ENCODE data around the gene ANO10.
"Not testable (repeated sequence)": the region's sequence is repeated elsewhere in the genome, so short reads cannot be mapped to it uniquely, and the experiment has no call there.

Gene ANO10

GRCh38 chr3:43462566-43462965 lies 159.2 kb downstream of the ANO10 start:
- DNase-seq = not testable (repeated sequence)

- DNase-seq = no peak
Measured at GRCh38 chr3:43461345-43461744, 160.5 kb downstream of the ANO10 start.

GRCh38 chr3:43457038-43457437 lies 164.8 kb downstream of the ANO10 start:
- DNase-seq = not testable (repeated sequence)

GRCh38 chr3:43455233-43455632 lies 166.6 kb downstream of the ANO10 start:
- no peak for DNase-seq

GRCh38 chr3:43453981-43454380 lies 167.8 kb downstream of the ANO10 start:
- DNase-seq = no peak

GRCh38 chr3:43451670-43452254 lies 170.0 kb downstream of the ANO10 start:
- DNase-seq = no peak

- DNase-seq = no peak
Measured at GRCh38 chr3:43448098-43448497, 173.7 kb downstream of the ANO10 start.

- DNase-seq = no peak
Measured at GRCh38 chr3:43445820-43446219, 176.0 kb downstream of the ANO10 start.

GRCh38 chr3:43442872-43443395 lies 178.9 kb downstream of the ANO10 start:
- no peak for DNase-seq

- no peak for DNase-seq
Measured at GRCh38 chr3:43436507-43437140, 185.2 kb downstream of the ANO10 start.

- DNase-seq = no peak
Measured at GRCh38 chr3:43435706-43436105, 186.1 kb downstream of the ANO10 start.

GRCh38 chr3:43434431-43434830 lies 187.4 kb downstream of the ANO10 start:
- no peak for DNase-seq

- no peak for DNase-seq
Measured at GRCh38 chr3:43432462-43432861, 189.3 kb downstream of the ANO10 start.

- no peak for DNase-seq
Measured at GRCh38 chr3:43426388-43426787, 195.4 kb downstream of the ANO10 start.

GRCh38 chr3:43425829-43426228 lies 196.0 kb downstream of the ANO10 start:
- no peak for DNase-seq

GRCh38 chr3:43423639-43424038 lies 198.2 kb downstream of the ANO10 start:
- DNase-seq = no peak

- DNase-seq = peak; percentile 7
Measured at GRCh38 chr3:43423142-43423541, 198.7 kb downstream of the ANO10 start.

GRCh38 chr3:43418601-43419272 lies 203.1 kb downstream of the ANO10 start:
- DNase-seq = no peak

- DNase-seq = no peak
Measured at GRCh38 chr3:43417133-43417532, 204.7 kb downstream of the ANO10 start.

GRCh38 chr3:43415088-43415487 lies 206.7 kb downstream of the ANO10 start:
- DNase-seq = no peak

GRCh38 chr3:43413676-43414368 lies 208.0 kb downstream of the ANO10 start:
- DNase-seq = no peak

- no peak for DNase-seq
Measured at GRCh38 chr3:43411429-43411828, 210.4 kb downstream of the ANO10 start.

- no peak for DNase-seq
Measured at GRCh38 chr3:43410592-43410991, 211.2 kb downstream of the ANO10 start.

GRCh38 chr3:43409506-43409905 lies 212.3 kb downstream of the ANO10 start:
- no peak for DNase-seq

Measured in NCI-H2081 treated with DMSO at 0.1 percent for 48 hours (cell line).